ENCODE data around the gene HTR1B.

Gene HTR1B

DNA sequence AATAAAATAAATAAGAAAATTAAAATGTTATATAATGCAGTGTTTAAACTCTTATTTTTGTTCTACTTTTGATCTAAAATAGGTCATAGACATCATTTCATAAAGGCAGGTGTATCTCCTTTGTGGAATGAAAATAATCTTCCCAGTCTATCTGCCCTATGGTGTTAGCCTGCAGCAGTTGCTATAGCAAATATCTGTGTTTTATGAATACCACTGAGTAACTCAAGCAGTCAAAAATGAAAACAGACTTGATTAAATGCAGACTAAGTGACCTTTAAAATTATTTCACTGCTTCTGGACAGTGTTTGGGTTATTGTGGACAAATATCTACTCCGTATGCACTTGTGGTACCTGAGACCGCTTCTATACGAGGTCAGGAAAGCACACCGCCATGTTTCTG lies 11.8 kb downstream of the HTR1B start:
- TF ChIP-seq, protein P1, sequence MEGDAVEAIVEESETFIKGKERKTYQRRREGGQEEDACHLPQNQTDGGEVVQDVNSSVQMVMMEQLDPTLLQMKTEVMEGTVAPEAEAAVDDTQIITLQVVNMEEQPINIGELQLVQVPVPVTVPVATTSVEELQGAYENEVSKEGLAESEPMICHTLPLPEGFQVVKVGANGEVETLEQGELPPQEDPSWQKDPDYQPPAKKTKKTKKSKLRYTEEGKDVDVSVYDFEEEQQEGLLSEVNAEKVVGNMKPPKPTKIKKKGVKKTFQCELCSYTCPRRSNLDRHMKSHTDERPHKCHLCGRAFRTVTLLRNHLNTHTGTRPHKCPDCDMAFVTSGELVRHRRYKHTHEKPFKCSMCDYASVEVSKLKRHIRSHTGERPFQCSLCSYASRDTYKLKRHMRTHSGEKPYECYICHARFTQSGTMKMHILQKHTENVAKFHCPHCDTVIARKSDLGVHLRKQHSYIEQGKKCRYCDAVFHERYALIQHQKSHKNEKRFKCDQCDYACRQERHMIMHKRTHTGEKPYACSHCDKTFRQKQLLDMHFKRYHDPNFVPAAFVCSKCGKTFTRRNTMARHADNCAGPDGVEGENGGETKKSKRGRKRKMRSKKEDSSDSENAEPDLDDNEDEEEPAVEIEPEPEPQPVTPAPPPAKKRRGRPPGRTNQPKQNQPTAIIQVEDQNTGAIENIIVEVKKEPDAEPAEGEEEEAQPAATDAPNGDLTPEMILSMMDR (IDR thresholded peaks at IDR 0.05): no peak
- no peak for DNase-seq
- Mint-ChIP-seq H3K9me3 (no peaks in the 10 kb centered on the region), H3K36me3 (ENCODE audit: low read depth) (no peaks in the 10 kb centered on the region), H3K27me3 (ENCODE audit: low read depth, poor library complexity) (no peaks in the 10 kb centered on the region), H3K4me1 (no peaks in the 10 kb centered on the region), H3K4me3 (no peak overlapping the region), H3K27ac (no peak overlapping the region)

DNA sequence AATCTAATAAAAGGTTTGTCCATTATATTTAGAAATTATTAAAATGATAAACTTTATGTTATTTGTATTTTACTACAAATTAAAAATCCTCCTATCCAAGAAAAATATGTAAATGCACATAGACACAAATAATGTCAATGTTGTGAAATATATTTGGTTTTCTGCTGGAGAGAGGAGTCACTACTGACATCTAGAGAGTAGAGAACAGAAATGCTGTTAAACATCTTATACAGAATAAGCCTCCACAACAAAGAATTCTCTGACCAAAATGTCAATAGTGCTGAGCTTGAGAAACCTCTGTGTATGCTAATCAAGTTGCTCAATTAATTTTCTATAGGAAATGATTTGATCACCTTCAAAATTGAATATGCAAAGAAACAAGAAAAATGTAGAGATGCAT lies 12.4 kb downstream of the HTR1B start:
- TF ChIP-seq, protein P1 (IDR thresholded peaks at IDR 0.05): no peak
- DNase-seq: no peak
- no peaks in the 10 kb centered on the region for H3K27me3 Mint-ChIP-seq (ENCODE audit: low read depth, poor library complexity)
- H3K27ac Mint-ChIP-seq: no peak overlapping the region
- no peak overlapping the region for H3K4me3 Mint-ChIP-seq
- H3K4me1 Mint-ChIP-seq: no peaks in the 10 kb centered on the region
- no peaks in the 10 kb centered on the region for H3K9me3 Mint-ChIP-seq
- H3K36me3 Mint-ChIP-seq (ENCODE audit: low read depth): no peaks in the 10 kb centered on the region

DNA sequence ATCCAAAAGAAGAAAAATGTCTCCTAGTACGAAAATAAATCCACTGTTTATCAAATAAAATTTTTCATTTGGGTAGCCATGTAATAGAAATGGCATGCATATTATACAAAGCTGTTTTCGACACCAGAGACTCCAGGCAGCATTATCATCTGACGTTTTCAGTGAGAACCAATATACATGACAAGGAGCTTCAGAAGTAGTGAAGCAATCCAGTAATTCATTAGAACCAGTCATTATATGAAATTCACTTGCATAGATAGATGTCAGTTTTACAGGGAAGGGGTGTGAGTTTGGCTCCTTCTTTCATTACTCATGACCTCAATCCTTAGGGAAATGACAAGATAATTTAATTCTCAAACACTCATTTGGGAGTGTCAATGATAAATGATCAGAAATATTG lies 14.7 kb downstream of the HTR1B start:
- no peaks in the 10 kb centered on the region for H3K36me3 Mint-ChIP-seq (ENCODE audit: low read depth)
- H3K27me3 Mint-ChIP-seq (ENCODE audit: low read depth, poor library complexity): no peaks in the 10 kb centered on the region
- no peaks in the 10 kb centered on the region for H3K4me1 Mint-ChIP-seq
- no peak for DNase-seq
- TF ChIP-seq, protein P1 (IDR thresholded peaks at IDR 0.05): no peak
- no peaks in the 10 kb centered on the region for H3K9me3 Mint-ChIP-seq
- no peak overlapping the region for H3K4me3 Mint-ChIP-seq
- no peak overlapping the region for H3K27ac Mint-ChIP-seq

DNA sequence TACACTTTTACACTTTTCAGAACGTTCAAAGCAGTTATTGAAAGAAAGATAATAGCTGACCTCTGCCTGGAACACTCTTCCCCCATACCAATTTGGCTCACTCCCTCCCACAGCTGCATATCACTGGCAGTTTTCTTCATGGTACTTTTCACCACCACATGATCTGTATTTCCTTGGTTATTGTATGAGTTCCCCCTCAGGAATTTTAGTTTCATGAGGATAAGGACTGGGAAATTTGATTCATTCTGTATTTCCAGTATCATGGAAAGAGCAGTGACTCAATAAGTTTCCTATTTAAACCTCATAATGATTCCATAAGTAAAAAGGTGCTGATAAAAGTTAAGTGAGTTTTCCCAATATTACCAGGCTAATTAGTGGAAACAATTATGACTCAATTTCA lies 16.0 kb downstream of the HTR1B start:
- Mint-ChIP-seq H3K4me1 (no peaks in the 10 kb centered on the region), H3K27ac (no peak overlapping the region), H3K36me3 (ENCODE audit: low read depth) (no peaks in the 10 kb centered on the region), H3K27me3 (ENCODE audit: low read depth, poor library complexity) (no peaks in the 10 kb centered on the region), H3K4me3 (no peak overlapping the region), H3K9me3 (no peaks in the 10 kb centered on the region)
- TF ChIP-seq, protein P1 (IDR thresholded peaks at IDR 0.05): no peak
- DNase-seq: no peak

DNA sequence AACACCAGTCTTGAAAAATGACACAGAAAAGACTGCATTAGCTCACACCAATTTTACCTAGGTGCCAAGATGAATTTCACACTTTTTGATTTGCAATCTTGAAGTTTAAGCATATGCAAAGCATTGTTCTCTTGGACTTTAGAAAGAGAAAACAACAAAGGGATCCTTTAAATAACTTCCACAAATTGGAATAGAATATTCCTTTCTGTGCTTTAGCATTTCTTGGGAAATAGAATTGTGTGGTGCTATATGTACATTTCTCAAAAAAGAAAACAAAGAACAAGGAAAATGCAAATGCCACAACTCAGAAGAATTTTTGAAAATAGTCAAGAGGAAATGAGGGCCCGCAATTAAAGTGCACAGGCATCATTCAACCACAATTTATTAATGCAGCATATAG lies 17.0 kb downstream of the HTR1B start:
- Mint-ChIP-seq H3K9me3 (no peaks in the 10 kb centered on the region), H3K36me3 (ENCODE audit: low read depth) (no peaks in the 10 kb centered on the region)

DNA sequence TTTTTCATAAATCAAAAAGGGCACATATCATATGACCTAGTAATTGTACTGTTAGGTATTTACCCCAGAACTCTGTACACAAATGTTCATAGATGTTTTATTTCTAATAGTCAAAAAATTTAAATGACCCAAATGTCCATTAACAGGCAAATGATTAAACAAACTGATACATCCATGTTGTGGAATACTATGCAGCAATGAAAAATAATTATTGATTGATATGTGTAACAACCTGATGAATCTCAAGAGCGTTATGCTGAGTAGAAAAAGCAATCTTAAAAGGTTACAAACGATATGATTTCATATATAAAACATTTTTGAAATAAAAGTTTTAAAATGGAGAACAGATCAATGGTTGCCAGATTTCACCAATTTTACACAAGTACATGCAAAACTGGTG lies 18.1 kb downstream of the HTR1B start:
- DNase-seq: no peak
- Mint-ChIP-seq H3K27ac (no peak overlapping the region), H3K4me1 (no peaks in the 10 kb centered on the region), H3K36me3 (ENCODE audit: low read depth) (no peaks in the 10 kb centered on the region), H3K27me3 (ENCODE audit: low read depth, poor library complexity) (no peaks in the 10 kb centered on the region), H3K9me3 (no peaks in the 10 kb centered on the region), H3K4me3 (no peak overlapping the region)
- TF ChIP-seq, protein P1 (IDR thresholded peaks at IDR 0.05): no peak

More for the DNA sequence above, 17.0 kb downstream of the HTR1B start:
- H3K27ac Mint-ChIP-seq: no peak overlapping the region
- TF ChIP-seq, protein P1 (IDR thresholded peaks at IDR 0.05): no peak
- DNase-seq: no peak
- H3K27me3 Mint-ChIP-seq (ENCODE audit: low read depth, poor library complexity): no peaks in the 10 kb centered on the region
- H3K4me3 Mint-ChIP-seq: no peak overlapping the region
- no peaks in the 10 kb centered on the region for H3K4me1 Mint-ChIP-seq

Data from nephron progenitor cell (in vitro differentiated cells).